ENCODE results near the gene KRT85. TPM values are rescaled to one million over a fixed set of nuclear protein-coding genes. Genes with fewer than 3 reads are reported as not detected.

Gene KRT85
- polyA plus RNA-seq, 2 of the 4 experiments (the other 2 are of a cell fraction) = 3.7 TPM; not detected in 1

DNA sequence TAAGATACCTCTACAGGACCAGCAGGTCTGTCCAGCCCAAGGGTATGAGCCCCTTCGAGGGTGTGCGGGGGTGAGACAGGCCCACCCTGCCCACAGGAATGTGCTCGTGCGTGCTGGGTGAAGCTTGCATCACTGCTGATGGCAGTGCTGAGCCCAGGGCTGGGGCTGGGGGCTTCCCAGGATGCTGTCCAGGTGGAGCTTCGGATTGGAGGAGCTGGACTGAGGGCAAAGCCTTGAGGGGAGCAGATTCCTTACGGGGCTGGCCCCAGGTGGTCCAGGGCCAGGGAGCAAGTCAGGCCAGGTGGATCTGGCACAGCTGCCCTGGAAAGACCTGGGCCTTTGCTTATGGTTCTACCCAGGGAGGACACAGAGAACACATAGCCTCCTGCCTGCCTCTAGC, 2.5 kb upstream of the KRT85 start:
- peaks cover 10% of the 10 kb centered on the region; the same call in 1 of the 3 replicates for H3K4me1 ChIP-seq

DNA sequence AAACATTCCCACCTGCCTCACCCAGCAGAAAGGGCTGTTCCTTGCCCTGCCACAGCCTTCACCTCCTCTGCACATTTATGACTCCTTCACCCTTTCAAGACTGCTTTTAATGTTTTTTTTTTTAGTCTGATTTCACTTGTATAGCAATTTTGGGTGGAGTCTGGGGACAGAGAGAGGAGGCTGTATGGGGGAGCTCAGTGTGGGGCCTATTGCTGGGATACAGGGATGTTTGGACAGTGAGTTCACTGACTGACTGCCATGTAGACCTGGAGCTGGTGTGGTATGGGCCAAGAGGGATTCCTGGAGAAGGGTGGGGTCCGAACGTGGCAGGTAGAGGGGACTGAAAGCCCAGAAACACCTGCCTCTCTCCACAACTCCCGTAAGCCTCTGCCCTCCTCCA, 1.9 kb upstream of the KRT85 start:
- WGBS (ENCODE audit: missing lambda C conversion rate) = 60% methylated on average over 3 of the region's 3 CpGs
- no peak for FAIRE-seq
- Histone ChIP-seq H3K27ac (peak overlapping the region; percentile 42 to 67; a peak in 4 of 6 replicates), H3K9me3 (peaks cover 5% of the 10 kb centered on the region; the same call in 1 of the 3 replicates), H3K4me1 (peaks cover 10% of the 10 kb centered on the region; the same call in 1 of the 3 replicates), H3K4me3 (no peak overlapping the region), H3K4me2 (no peak overlapping the region)
- TF ChIP-seq, protein P1, sequence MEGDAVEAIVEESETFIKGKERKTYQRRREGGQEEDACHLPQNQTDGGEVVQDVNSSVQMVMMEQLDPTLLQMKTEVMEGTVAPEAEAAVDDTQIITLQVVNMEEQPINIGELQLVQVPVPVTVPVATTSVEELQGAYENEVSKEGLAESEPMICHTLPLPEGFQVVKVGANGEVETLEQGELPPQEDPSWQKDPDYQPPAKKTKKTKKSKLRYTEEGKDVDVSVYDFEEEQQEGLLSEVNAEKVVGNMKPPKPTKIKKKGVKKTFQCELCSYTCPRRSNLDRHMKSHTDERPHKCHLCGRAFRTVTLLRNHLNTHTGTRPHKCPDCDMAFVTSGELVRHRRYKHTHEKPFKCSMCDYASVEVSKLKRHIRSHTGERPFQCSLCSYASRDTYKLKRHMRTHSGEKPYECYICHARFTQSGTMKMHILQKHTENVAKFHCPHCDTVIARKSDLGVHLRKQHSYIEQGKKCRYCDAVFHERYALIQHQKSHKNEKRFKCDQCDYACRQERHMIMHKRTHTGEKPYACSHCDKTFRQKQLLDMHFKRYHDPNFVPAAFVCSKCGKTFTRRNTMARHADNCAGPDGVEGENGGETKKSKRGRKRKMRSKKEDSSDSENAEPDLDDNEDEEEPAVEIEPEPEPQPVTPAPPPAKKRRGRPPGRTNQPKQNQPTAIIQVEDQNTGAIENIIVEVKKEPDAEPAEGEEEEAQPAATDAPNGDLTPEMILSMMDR (IDR thresholded peaks at IDR 0.05) = no peak
- TF ChIP-seq HOXB5 (CRISPR knock-in tag; IDR thresholded peaks at IDR 0.05) (no peak), PHF8 (IDR thresholded peaks at IDR 0.05; ENCODE audit: borderline replicate concordance, low read depth) (no peak), EP300 (IDR thresholded peaks at IDR 0.05) (no peak), ZFP36 (IDR thresholded peaks at IDR 0.05; ENCODE audit: borderline replicate concordance, partially characterized antibody) (no peak), KDM5A (IDR thresholded peaks at IDR 0.05) (no peak), ESRRA (IDR thresholded peaks at IDR 0.05; ENCODE audit: borderline replicate concordance, low read length) (no peak), HOXA7 (CRISPR knock-in tag; IDR thresholded peaks at IDR 0.05) (no peak), ZSCAN20 (CRISPR knock-in tag; IDR thresholded peaks at IDR 0.05) (no peak), CHD2 (IDR thresholded peaks at IDR 0.05; ENCODE audit: low read length, partially characterized antibody) (no peak), NPAS2 (CRISPR knock-in tag; IDR thresholded peaks at IDR 0.05; ENCODE audit: borderline replicate concordance) (no peak), ZNF302 (CRISPR knock-in tag; IDR thresholded peaks at IDR 0.05) (no peak), KDM1A (IDR thresholded peaks at IDR 0.05; ENCODE audit: low read depth) (no peak), BHLHE40 (IDR thresholded peaks at IDR 0.05; ENCODE audit: low read depth, low read length) (no peak), ZC3H11A (IDR thresholded peaks at IDR 0.05) (no peak), RARB (CRISPR knock-in tag; IDR thresholded peaks at IDR 0.05) (no peak), FOSL2 (IDR thresholded peaks at IDR 0.05) (no peak), FOSL2 (CRISPR knock-in tag; IDR thresholded peaks at IDR 0.05) (no peak)
- TF ChIP-seq, protein P2, sequence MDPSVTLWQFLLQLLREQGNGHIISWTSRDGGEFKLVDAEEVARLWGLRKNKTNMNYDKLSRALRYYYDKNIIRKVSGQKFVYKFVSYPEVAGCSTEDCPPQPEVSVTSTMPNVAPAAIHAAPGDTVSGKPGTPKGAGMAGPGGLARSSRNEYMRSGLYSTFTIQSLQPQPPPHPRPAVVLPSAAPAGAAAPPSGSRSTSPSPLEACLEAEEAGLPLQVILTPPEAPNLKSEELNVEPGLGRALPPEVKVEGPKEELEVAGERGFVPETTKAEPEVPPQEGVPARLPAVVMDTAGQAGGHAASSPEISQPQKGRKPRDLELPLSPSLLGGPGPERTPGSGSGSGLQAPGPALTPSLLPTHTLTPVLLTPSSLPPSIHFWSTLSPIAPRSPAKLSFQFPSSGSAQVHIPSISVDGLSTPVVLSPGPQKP (IDR thresholded peaks at IDR 0.05; ENCODE audit: low read depth, low read length) = no peak
- TF ChIP-seq, protein P3, sequence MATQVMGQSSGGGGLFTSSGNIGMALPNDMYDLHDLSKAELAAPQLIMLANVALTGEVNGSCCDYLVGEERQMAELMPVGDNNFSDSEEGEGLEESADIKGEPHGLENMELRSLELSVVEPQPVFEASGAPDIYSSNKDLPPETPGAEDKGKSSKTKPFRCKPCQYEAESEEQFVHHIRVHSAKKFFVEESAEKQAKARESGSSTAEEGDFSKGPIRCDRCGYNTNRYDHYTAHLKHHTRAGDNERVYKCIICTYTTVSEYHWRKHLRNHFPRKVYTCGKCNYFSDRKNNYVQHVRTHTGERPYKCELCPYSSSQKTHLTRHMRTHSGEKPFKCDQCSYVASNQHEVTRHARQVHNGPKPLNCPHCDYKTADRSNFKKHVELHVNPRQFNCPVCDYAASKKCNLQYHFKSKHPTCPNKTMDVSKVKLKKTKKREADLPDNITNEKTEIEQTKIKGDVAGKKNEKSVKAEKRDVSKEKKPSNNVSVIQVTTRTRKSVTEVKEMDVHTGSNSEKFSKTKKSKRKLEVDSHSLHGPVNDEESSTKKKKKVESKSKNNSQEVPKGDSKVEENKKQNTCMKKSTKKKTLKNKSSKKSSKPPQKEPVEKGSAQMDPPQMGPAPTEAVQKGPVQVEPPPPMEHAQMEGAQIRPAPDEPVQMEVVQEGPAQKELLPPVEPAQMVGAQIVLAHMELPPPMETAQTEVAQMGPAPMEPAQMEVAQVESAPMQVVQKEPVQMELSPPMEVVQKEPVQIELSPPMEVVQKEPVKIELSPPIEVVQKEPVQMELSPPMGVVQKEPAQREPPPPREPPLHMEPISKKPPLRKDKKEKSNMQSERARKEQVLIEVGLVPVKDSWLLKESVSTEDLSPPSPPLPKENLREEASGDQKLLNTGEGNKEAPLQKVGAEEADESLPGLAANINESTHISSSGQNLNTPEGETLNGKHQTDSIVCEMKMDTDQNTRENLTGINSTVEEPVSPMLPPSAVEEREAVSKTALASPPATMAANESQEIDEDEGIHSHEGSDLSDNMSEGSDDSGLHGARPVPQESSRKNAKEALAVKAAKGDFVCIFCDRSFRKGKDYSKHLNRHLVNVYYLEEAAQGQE (IDR thresholded peaks at IDR 0.05) = no peak
- TF ChIP-seq, protein P4, sequence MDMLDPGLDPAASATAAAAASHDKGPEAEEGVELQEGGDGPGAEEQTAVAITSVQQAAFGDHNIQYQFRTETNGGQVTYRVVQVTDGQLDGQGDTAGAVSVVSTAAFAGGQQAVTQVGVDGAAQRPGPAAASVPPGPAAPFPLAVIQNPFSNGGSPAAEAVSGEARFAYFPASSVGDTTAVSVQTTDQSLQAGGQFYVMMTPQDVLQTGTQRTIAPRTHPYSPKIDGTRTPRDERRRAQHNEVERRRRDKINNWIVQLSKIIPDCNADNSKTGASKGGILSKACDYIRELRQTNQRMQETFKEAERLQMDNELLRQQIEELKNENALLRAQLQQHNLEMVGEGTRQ (IDR thresholded peaks at IDR 0.05) = no peak
- no peak for DNase-seq (ENCODE audit: low read depth in 1 of 2, low spot score in 1 of 2)
- ChIA-PET POLR2A (no interaction called here), CTCF (interaction anchor here (1.3 to 46.1 kb wide), 11 partner anchors 9 to 504 kb away, joined by 3 to 1221 read pairs (median 6); no protein-coding TSS in a partner anchor)
- ATAC-seq = no peak

More for the DNA sequence above, 2.5 kb upstream of the KRT85 start:
- Histone ChIP-seq H3K4me2 (no peak overlapping the region), H3K9me3 (peaks cover 5% of the 10 kb centered on the region; the same call in 1 of the 3 replicates), H3K4me3 (no peak overlapping the region), H3K27ac (peak overlapping the region; percentile 30 to 67; a peak in 5 of 6 replicates)
- no peak for FAIRE-seq
- DNase-seq (ENCODE audit: low read depth in 1 of 2, low spot score in 1 of 2) = no peak
- no peak for ATAC-seq
- TF ChIP-seq MAFK (IDR thresholded peaks at IDR 0.05; ENCODE audit: partially characterized antibody) = no peak
- TF ChIP-seq ZFP36 (IDR thresholded peaks at IDR 0.05; ENCODE audit: borderline replicate concordance, partially characterized antibody) = no peak
- no peak for TF ChIP-seq HOXB5 (CRISPR knock-in tag; IDR thresholded peaks at IDR 0.05)
- TF ChIP-seq, protein P5, sequence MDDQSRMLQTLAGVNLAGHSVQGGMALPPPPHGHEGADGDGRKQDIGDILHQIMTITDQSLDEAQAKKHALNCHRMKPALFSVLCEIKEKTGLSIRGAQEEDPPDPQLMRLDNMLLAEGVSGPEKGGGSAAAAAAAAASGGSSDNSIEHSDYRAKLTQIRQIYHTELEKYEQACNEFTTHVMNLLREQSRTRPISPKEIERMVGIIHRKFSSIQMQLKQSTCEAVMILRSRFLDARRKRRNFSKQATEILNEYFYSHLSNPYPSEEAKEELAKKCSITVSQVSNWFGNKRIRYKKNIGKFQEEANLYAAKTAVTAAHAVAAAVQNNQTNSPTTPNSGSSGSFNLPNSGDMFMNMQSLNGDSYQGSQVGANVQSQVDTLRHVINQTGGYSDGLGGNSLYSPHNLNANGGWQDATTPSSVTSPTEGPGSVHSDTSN (IDR thresholded peaks at IDR 0.05) = no peak
- TF ChIP-seq KDM5A (IDR thresholded peaks at IDR 0.05) = no peak
- no peak for TF ChIP-seq RFX5 (IDR thresholded peaks at IDR 0.05)
- TF ChIP-seq SMC3 (IDR thresholded peaks at IDR 0.05) = no peak
- no peak for TF ChIP-seq SREBF2 (IDR thresholded peaks at IDR 0.05)
- no peak for TF ChIP-seq GATA3 (IDR thresholded peaks at IDR 0.05; ENCODE audit: borderline replicate concordance)
- TF ChIP-seq RCOR1 (IDR thresholded peaks at IDR 0.05; ENCODE audit: low read depth, low read length) = no peak
- TF ChIP-seq CHD2 (IDR thresholded peaks at IDR 0.05; ENCODE audit: low read length, partially characterized antibody) = no peak
- no peak for TF ChIP-seq JUNB (IDR thresholded peaks at IDR 0.05)
- ChIA-PET POLR2A (interaction anchor here (0.5 kb wide), 1 partner anchor 511 kb away, joined by 3 read pairs; no protein-coding TSS in a partner anchor), CTCF (interaction anchor here (0.6 to 46.1 kb wide), 13 partner anchors 10 to 504 kb away, joined by 3 to 1221 read pairs (median 6); no protein-coding TSS in a partner anchor)
- 81% methylated on average over 6 of the region's 6 CpGs for WGBS (ENCODE audit: missing lambda C conversion rate)
